GM23338 (cell line): ENCODE measurements around the gene GRM4. TPM values are rescaled to one million over a fixed set of nuclear protein-coding genes. Genes with fewer than 3 reads are reported as not detected.

Source experiments
- ATAC-seq: fragments of 200-7000 bp; cut with Tn5 transposase; 3 replicates; pipeline ENCODE4 v1.9.1; 2020
- DNase-seq: peaks from one replicate; pipeline ENCODE4 v3.0.0-alpha.2; 2015; ENCODE audit warnings: low spot score
- H2AFZ ChIP-seq: fragments of 200-600 bp; sonication (generic); 2 replicates; pipeline ENCODE4 v1.8.0; 2016; ENCODE audit warnings: antibody characterized with exemption, mild to moderate bottlenecking, moderate library complexity
- H3F3A ChIP-seq: fragments of 200-600 bp; sonication (generic); replicated peaks from 2 replicates; pipeline ENCODE4 v1.8.0; 2017; ENCODE audit warnings: antibody characterized with exemption, mixed run types, low read depth
- H3K27ac ChIP-seq: fragments of 200-600 bp; sonication (generic); 2 replicates; pipeline ENCODE4 v1.6.1; 2016; ENCODE audit warnings: low read depth
- H3K27me3 ChIP-seq: fragments of 200-600 bp; sonication (generic); 2 replicates; pipeline ENCODE4 v1.8.0; 2016; ENCODE audit warnings: mild to moderate bottlenecking, mixed run types, moderate library complexity; ENCODE audit not compliant: insufficient read depth
- H3K36me3 ChIP-seq: fragments of 200-600 bp; sonication (generic); 2 replicates; pipeline ENCODE4 v1.8.0; 2016; ENCODE audit warnings: mild to moderate bottlenecking; ENCODE audit not compliant: insufficient read depth
- H3K4me1 ChIP-seq: fragments of 200-600 bp; sonication (generic); 2 replicates; pipeline ENCODE4 v1.8.0; 2016; ENCODE audit warnings: mild to moderate bottlenecking, moderate library complexity; ENCODE audit not compliant: insufficient read depth
- H3K4me2 ChIP-seq: fragments of 200-600 bp; sonication (generic); 2 replicates; pipeline ENCODE4 v1.7.1; 2017; ENCODE audit warnings: mixed run types
- H3K4me3 ChIP-seq: fragments of 200-600 bp; sonication (generic); 2 replicates; pipeline ENCODE4 v1.6.1; 2016; ENCODE audit warnings: mixed run types
- H3K79me2 ChIP-seq: fragments of 200-600 bp; sonication (generic); replicated peaks from 2 replicates; pipeline ENCODE4 v1.8.0; 2017; ENCODE audit warnings: mild to moderate bottlenecking; ENCODE audit not compliant: insufficient read depth
- H3K9me2 ChIP-seq: fragments of 200-600 bp; sonication (generic); 2 replicates; pipeline ENCODE4 v1.8.0; 2017; ENCODE audit not compliant: insufficient read depth
- H4K20me1 ChIP-seq: fragments of 200-600 bp; sonication (generic); replicated peaks from 2 replicates; pipeline ENCODE4 v1.8.0; 2017; ENCODE audit warnings: mild to moderate bottlenecking; ENCODE audit not compliant: insufficient read depth
- H3K27ac Mint-ChIP-seq: 2 replicates; pipeline ENCODE4 v1.8.0; 2020; ENCODE audit warnings: inconsistent platforms, mild to moderate bottlenecking, moderate library complexity, mixed read lengths
- H3K27me3 Mint-ChIP-seq: 3 replicates; pipeline ENCODE4 v1.8.0; 2022; ENCODE audit warnings: low read depth, mild to moderate bottlenecking, moderate library complexity, mixed read lengths, inconsistent platforms; ENCODE audit not compliant: insufficient read depth, poor library complexity
- H3K36me3 Mint-ChIP-seq: 3 replicates; pipeline ENCODE4 v1.8.0; 2021; ENCODE audit warnings: low read depth, mild to moderate bottlenecking, inconsistent platforms, moderate library complexity, mixed read lengths
- H3K4me1 Mint-ChIP-seq: 3 replicates; pipeline ENCODE4 v1.8.0; 2020; ENCODE audit warnings: mild to moderate bottlenecking, inconsistent platforms, mixed read lengths
- H3K4me3 Mint-ChIP-seq: 3 replicates; pipeline ENCODE4 v1.8.0; 2021; ENCODE audit warnings: moderate library complexity, mild to moderate bottlenecking, inconsistent platforms, mixed read lengths
- H3K9me3 Mint-ChIP-seq: 3 replicates; pipeline ENCODE4 v1.8.0; 2020; ENCODE audit warnings: moderate library complexity, mild to moderate bottlenecking, inconsistent platforms, mixed read lengths
- CREB1 ChIP-seq: fragments of 250-450 bp; sonication (Bioruptor Pico); IDR thresholded peaks from 2 replicates; pipeline ENCODE4 v1.5.0; 2020; ENCODE audit warnings: low read depth, mild to moderate bottlenecking, moderate library complexity
- CTCF ChIP-seq, 2 experiments: fragments of 200-600 bp in 1 of 2; sonication (generic) in 1 of 2; conservative IDR thresholded peaks; 2 replicates each; pipeline versions ENCODE4 v1.5.1 to v1.6.1; 2016 to 2017; ENCODE audit warnings: antibody characterized with exemption in 2 of 2, low read depth in 2 of 2, mild to moderate bottlenecking in 2 of 2, moderate library complexity in 1 of 2
- EZH2 ChIP-seq: fragments of 200-600 bp; sonication (generic); IDR thresholded peaks from one replicate; pipeline ENCODE4 v1.8.0; 2017; ENCODE audit warnings: antibody characterized with exemption, mild to moderate bottlenecking, low read depth; ENCODE audit not compliant: unreplicated experiment
- EZH2phosphoT487 ChIP-seq: fragments of 200-600 bp; sonication (generic); IDR thresholded peaks from one replicate; pipeline ENCODE4 v1.8.1; 2018; ENCODE audit warnings: antibody characterized with exemption; ENCODE audit not compliant: unreplicated experiment
- NANOG ChIP-seq: IDR thresholded peaks from 2 replicates; pipeline ENCODE4 v1.6.1; 2016; ENCODE audit warnings: antibody characterized with exemption, borderline replicate concordance
- POLR2AphosphoS5 ChIP-seq: IDR thresholded peaks from 2 replicates; pipeline ENCODE4 v1.6.1; 2016; ENCODE audit warnings: antibody characterized with exemption, low read depth
- STAT1 ChIP-seq: IDR thresholded peaks from one replicate; pipeline ENCODE4 v1.6.1; 2016; ENCODE audit warnings: antibody characterized with exemption; ENCODE audit not compliant: unreplicated experiment
- ZNF114 ChIP-seq: fragments of 250-450 bp; sonication (Bioruptor Pico); IDR thresholded peaks from 2 replicates; pipeline ENCODE4 v1.5.0; 2020; ENCODE audit warnings: mild to moderate bottlenecking, moderate library complexity
- ZNF331 ChIP-seq: fragments of 250-450 bp; sonication (Bioruptor Pico); IDR thresholded peaks from 2 replicates; pipeline ENCODE4 v1.5.0; 2020; ENCODE audit warnings: low read depth, mild to moderate bottlenecking, moderate library complexity
- polyA plus RNA-seq: library from polyadenylated mRNA; unstranded; fragments of >200 nt; fragmentation: Nextera tagmentation; extraction: Ambion mirVana; gene quantifications from 2 replicates; pipeline ENCODE4 v1.2.1, GENCODE V29; 2016
- total RNA-seq: library from RNA; depleted of rRNA; stranded (reverse); fragments of >200 nt; shearing (Covaris generic); gene quantifications from 2 replicates; pipeline ENCODE4 v1.2.3, GENCODE V29; 2014
- TF ChIP-seq, protein P1 (sequence below): IDR thresholded peaks from one replicate; pipeline ENCODE4 v1.6.1; 2018; ENCODE audit warnings: antibody characterized with exemption; ENCODE audit not compliant: unreplicated experiment
- TF ChIP-seq, protein P2 (sequence below): IDR thresholded peaks from 2 replicates; pipeline ENCODE4 v1.6.1; 2016; ENCODE audit warnings: antibody characterized with exemption

The GRM4 gene
- total and polyA plus RNA-seq, 2 experiments from 2014 or later, result 7.0 to 30.6 TPM

- ATAC-seq (no peak), DNase-seq (no peak)
- peaks cover 21% of the 10 kb centered on the region for H3F3A ChIP-seq
- no peak for TF ChIP-seq EZH2phosphoT487
- TF ChIP-seq, protein P1, sequence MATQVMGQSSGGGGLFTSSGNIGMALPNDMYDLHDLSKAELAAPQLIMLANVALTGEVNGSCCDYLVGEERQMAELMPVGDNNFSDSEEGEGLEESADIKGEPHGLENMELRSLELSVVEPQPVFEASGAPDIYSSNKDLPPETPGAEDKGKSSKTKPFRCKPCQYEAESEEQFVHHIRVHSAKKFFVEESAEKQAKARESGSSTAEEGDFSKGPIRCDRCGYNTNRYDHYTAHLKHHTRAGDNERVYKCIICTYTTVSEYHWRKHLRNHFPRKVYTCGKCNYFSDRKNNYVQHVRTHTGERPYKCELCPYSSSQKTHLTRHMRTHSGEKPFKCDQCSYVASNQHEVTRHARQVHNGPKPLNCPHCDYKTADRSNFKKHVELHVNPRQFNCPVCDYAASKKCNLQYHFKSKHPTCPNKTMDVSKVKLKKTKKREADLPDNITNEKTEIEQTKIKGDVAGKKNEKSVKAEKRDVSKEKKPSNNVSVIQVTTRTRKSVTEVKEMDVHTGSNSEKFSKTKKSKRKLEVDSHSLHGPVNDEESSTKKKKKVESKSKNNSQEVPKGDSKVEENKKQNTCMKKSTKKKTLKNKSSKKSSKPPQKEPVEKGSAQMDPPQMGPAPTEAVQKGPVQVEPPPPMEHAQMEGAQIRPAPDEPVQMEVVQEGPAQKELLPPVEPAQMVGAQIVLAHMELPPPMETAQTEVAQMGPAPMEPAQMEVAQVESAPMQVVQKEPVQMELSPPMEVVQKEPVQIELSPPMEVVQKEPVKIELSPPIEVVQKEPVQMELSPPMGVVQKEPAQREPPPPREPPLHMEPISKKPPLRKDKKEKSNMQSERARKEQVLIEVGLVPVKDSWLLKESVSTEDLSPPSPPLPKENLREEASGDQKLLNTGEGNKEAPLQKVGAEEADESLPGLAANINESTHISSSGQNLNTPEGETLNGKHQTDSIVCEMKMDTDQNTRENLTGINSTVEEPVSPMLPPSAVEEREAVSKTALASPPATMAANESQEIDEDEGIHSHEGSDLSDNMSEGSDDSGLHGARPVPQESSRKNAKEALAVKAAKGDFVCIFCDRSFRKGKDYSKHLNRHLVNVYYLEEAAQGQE, result no peak
- TF ChIP-seq POLR2AphosphoS5, result no peak
- no peak for TF ChIP-seq STAT1
- TF ChIP-seq CREB1 (CRISPR knock-in tag), result no peak
- no peak for TF ChIP-seq ZNF114
- TF ChIP-seq ZNF331 (CRISPR knock-in tag), result no peak
- no peak for TF ChIP-seq EZH2
- no peak for TF ChIP-seq CTCF (conservative IDR thresholded peaks at IDR 0.05; ENCODE audit: low read depth in 2 of 2)
- TF ChIP-seq, protein P2, sequence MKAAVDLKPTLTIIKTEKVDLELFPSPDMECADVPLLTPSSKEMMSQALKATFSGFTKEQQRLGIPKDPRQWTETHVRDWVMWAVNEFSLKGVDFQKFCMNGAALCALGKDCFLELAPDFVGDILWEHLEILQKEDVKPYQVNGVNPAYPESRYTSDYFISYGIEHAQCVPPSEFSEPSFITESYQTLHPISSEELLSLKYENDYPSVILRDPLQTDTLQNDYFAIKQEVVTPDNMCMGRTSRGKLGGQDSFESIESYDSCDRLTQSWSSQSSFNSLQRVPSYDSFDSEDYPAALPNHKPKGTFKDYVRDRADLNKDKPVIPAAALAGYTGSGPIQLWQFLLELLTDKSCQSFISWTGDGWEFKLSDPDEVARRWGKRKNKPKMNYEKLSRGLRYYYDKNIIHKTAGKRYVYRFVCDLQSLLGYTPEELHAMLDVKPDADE, result no peak
- TF ChIP-seq NANOG, result no peak
- no peak overlapping the region for H3K27ac ChIP-seq
- Mint-ChIP-seq H3K9me3 (no peaks in the 10 kb centered on the region), H3K27me3 (peaks cover 5% of the 10 kb centered on the region), H3K36me3 (no peaks in the 10 kb centered on the region), H3K4me1 (peaks cover 23% of the 10 kb centered on the region), H3K4me3 (no peak overlapping the region), H3K27ac (no peak overlapping the region)
- H4K20me1 ChIP-seq, result no peaks in the 10 kb centered on the region
- no peak overlapping the region for H3K4me3 ChIP-seq
- no peaks in the 10 kb centered on the region for H3K9me2 ChIP-seq
- no peaks in the 10 kb centered on the region for H3K79me2 ChIP-seq
- H3K4me2 ChIP-seq, result no peak overlapping the region
- no peaks in the 10 kb centered on the region for H3K36me3 ChIP-seq
- H3K4me1 ChIP-seq, result peaks cover 4% of the 10 kb centered on the region; the same call in 1 of the 2 replicates
- H3K27me3 ChIP-seq, result no peaks in the 10 kb centered on the region
- H2AFZ ChIP-seq, result no peak overlapping the region
Observed at GRCh38 chr6:34073540-34073939, 72.3 kb downstream of the GRM4 start.
